K562 (cell line): ENCODE measurements around the gene CASKIN1.

ENCODE experiments used
- ELF4 ChIP-seq: fragments of 450-650 bp; formaldehyde crosslinking; IDR thresholded peaks from 2 replicates; pipeline ENCODE4 v1.4.0; 2022; ENCODE audit warnings: missing genetic modification characterization
- ETV6 ChIP-seq, 3 experiments: fragments of 150-350 bp in 1 of 3; sonication (generic) in 1 of 3; formaldehyde crosslinking in 1 of 3; IDR thresholded peaks; 2 replicates each; pipeline versions ENCODE4 v1.6.1 to v1.8.0; 2014 to 2022; ENCODE audit warnings: borderline replicate concordance in 2 of 3, low read depth in 2 of 3, antibody characterized with exemption in 1 of 3, low read length in 1 of 3, mild to moderate bottlenecking in 1 of 3, missing genetic modification reagents in 1 of 3
- FOXP1 ChIP-seq: sonication (generic); formaldehyde crosslinking; IDR thresholded peaks from 2 replicates; pipeline ENCODE4 v1.8.0; 2022; ENCODE audit warnings: mild to moderate bottlenecking, missing genetic modification reagents
- SIRT6 ChIP-seq: IDR thresholded peaks from one replicate; pipeline ENCODE4 v1.6.1; 2012; ENCODE audit warnings: low read depth, mild to moderate bottlenecking, control low read depth, inconsistent platforms, low read length, moderate library complexity
- SMARCC2 ChIP-seq: fragments of 450-650 bp; IDR thresholded peaks from 2 replicates; pipeline ENCODE4 v1.6.1; 2017; ENCODE audit warnings: antibody characterized with exemption, moderate library complexity, mild to moderate bottlenecking, low read depth
- SMC3 ChIP-seq: conservative IDR thresholded peaks from 2 replicates; pipeline ENCODE4 v1.6.1; 2011; ENCODE audit warnings: low read depth, low read length, improper control_type of control experiment; ENCODE audit not compliant: insufficient read depth
- TF ChIP-seq, protein P1 (sequence below), 3 experiments: IDR thresholded peaks in 2 of 3; conservative IDR thresholded peaks in 1 of 3; 2 replicates each; pipeline ENCODE4 v1.5.1; 2011 to 2012; ENCODE audit warnings: low read length in 3 of 3, mild to moderate bottlenecking in 3 of 3, control low read depth in 2 of 3, improper control_type of control experiment in 1 of 3, inconsistent platforms in 1 of 3, low read depth in 1 of 3, mixed read lengths in 1 of 3, moderate library complexity in 1 of 3; ENCODE audit not compliant: insufficient read depth in 2 of 3

DNA sequence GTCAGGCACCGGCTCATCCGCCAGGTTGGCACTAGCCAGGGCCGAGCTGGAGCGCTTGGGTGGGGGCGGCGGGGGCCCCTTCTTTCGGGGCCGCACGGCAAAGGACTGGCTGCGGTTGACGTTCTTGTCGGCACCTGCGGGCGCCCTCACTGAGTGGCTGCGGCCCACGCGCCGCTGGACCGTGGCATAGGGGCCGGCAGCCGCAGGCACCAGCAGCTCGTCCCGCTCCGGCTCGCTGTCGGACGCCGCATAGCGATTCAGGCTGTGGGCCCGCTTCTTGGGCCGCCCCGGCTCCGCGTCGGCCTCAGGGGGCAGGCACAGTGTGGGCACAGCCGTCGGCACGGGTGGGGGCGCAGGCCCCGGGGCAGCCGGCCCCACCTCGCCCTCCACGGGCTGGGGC is 15.9 kb downstream of the CASKIN1 start:
- TF ChIP-seq, protein P1, sequence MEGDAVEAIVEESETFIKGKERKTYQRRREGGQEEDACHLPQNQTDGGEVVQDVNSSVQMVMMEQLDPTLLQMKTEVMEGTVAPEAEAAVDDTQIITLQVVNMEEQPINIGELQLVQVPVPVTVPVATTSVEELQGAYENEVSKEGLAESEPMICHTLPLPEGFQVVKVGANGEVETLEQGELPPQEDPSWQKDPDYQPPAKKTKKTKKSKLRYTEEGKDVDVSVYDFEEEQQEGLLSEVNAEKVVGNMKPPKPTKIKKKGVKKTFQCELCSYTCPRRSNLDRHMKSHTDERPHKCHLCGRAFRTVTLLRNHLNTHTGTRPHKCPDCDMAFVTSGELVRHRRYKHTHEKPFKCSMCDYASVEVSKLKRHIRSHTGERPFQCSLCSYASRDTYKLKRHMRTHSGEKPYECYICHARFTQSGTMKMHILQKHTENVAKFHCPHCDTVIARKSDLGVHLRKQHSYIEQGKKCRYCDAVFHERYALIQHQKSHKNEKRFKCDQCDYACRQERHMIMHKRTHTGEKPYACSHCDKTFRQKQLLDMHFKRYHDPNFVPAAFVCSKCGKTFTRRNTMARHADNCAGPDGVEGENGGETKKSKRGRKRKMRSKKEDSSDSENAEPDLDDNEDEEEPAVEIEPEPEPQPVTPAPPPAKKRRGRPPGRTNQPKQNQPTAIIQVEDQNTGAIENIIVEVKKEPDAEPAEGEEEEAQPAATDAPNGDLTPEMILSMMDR (IDR thresholded peaks at IDR 0.05 in 2 of 3, conservative IDR thresholded peaks at IDR 0.05 in 1 of 3; ENCODE audit: insufficient read depth in 2 of 3, low read depth in 1 of 3, low read length in 3 of 3) = no peak
- no peak for TF ChIP-seq ELF4 (CRISPR knock-in tag)
- TF ChIP-seq ETV6 (IDR thresholded peaks at IDR 0.05; ENCODE audit: borderline replicate concordance in 1 of 2, low read depth in 2 of 2, low read length in 1 of 2) = no peak
- TF ChIP-seq ETV6 (CRISPR knock-in tag; IDR thresholded peaks at IDR 0.05; ENCODE audit: borderline replicate concordance) = no peak
- TF ChIP-seq SIRT6 = no peak
- TF ChIP-seq SMARCC2 = no peak
- TF ChIP-seq SMC3 = no peak
- TF ChIP-seq FOXP1 (CRISPR knock-in tag) = no peak
